Coronary artery (tissue), 2 donors: Measurements from ENCODE around the gene THY1.

Source experiments
- DNase-seq: peaks from one replicate; pipeline ENCODE4 v3.0.0-alpha.2; 2017; ENCODE audit warnings: low spot score
- H3K27ac ChIP-seq, 2 donors: fragments of 200-600 bp; sonication (generic); one replicate each; pipeline ENCODE4 v1.5.1; 2016 to 2019
- H3K4me3 ChIP-seq: fragments of 200-600 bp; sonication (generic); 2 replicates; pipeline ENCODE4 v1.5.1; 2016; ENCODE audit warnings: mild to moderate bottlenecking, moderate library complexity
- CTCF ChIP-seq: fragments of 200-600 bp; sonication (generic); IDR thresholded peaks from one replicate; pipeline ENCODE4 v1.5.1; 2019; ENCODE audit warnings: antibody characterized with exemption

Gene THY1

GRCh38 chr11:119449498-119449897 lies 26.5 kb upstream of the THY1 start:
- TF ChIP-seq CTCF, result no peak
- Histone ChIP-seq H3K4me3 (no peak overlapping the region), H3K27ac (no peak overlapping the region)
- no peak for DNase-seq

GRCh38 chr11:119448380-119448779 lies 25.4 kb upstream of the THY1 start:
- no peak for DNase-seq
- H3K4me3 ChIP-seq, result no peak overlapping the region
- H3K27ac ChIP-seq, result no peak overlapping the region
- TF ChIP-seq CTCF, result no peak

- Histone ChIP-seq H3K27ac (no peak overlapping the region), H3K4me3 (no peak overlapping the region)
- TF ChIP-seq CTCF, result no peak
- DNase-seq, result no peak
Observed at GRCh38 chr11:119447664-119448242, 24.8 kb upstream of the THY1 start.

GRCh38 chr11:119446871-119447663 lies 24.1 kb upstream of the THY1 start:
- no peak for TF ChIP-seq CTCF
- H3K27ac ChIP-seq, result no peak overlapping the region
- no peak for DNase-seq
- H3K4me3 ChIP-seq, result no peak overlapping the region

- no peak overlapping the region for H3K27ac ChIP-seq
- TF ChIP-seq CTCF, result no peak
- no peak overlapping the region for H3K4me3 ChIP-seq
- DNase-seq, result no peak
Observed at GRCh38 chr11:119446434-119446833, 23.5 kb upstream of the THY1 start.

GRCh38 chr11:119445850-119446249 lies 22.9 kb upstream of the THY1 start:
- no peak for TF ChIP-seq CTCF
- H3K4me3 ChIP-seq, result no peak overlapping the region
- no peak overlapping the region for H3K27ac ChIP-seq
- no peak for DNase-seq

- DNase-seq, result no peak
- Histone ChIP-seq H3K4me3 (no peak overlapping the region), H3K27ac (no peak overlapping the region)
- TF ChIP-seq CTCF, result no peak
Observed at GRCh38 chr11:119445379-119445778, 22.4 kb upstream of the THY1 start.
